Kidney (tissue), 14 donors: Measurements from ENCODE around the gene ROR1. TPM values are rescaled to one million over a fixed set of nuclear protein-coding genes. Genes with fewer than 3 reads are reported as not detected.

ENCODE experiments used
- DNase-seq, 5 donors: peaks; one replicate each; pipeline ENCODE4 v3.0.0-alpha.2; 2013 to 2020
- FAIRE-seq: peaks from 2 replicates; lab custom pipeline; 2012; peaks lifted over from hg19 to GRCh38; lab: Jason Lieb, UNC
- H3K27ac ChIP-seq, 2 donors: one replicate each; pipeline ENCODE4 v1.7.0; 2013; ENCODE audit warnings: low read depth in 2 of 2, low read length in 2 of 2, inconsistent platforms in 1 of 2
- H3K27me3 ChIP-seq: one replicate; pipeline ENCODE4 v1.7.1; 2013; ENCODE audit warnings: low read length, inconsistent platforms; ENCODE audit not compliant: control insufficient read depth, insufficient read depth
- H3K36me3 ChIP-seq, 3 donors: one replicate each; pipeline versions ENCODE4 v1.7.0 to v1.7.1; 2013; ENCODE audit warnings: low read length in 3 of 3, control low read depth in 1 of 3, inconsistent platforms in 1 of 3; ENCODE audit not compliant: insufficient read depth in 3 of 3, control insufficient read depth in 2 of 3
- H3K4me1 ChIP-seq, 3 donors: one replicate each; pipeline versions ENCODE4 v1.7.0 to v1.7.1; 2013; ENCODE audit warnings: low read length in 3 of 3, inconsistent platforms in 1 of 3, low read depth in 1 of 3; ENCODE audit not compliant: control insufficient read depth in 2 of 3, insufficient read depth in 2 of 3
- H3K4me3 ChIP-seq, 3 donors: one replicate each; pipeline versions ENCODE4 v1.7.0 to v1.8.1; 2013; ENCODE audit warnings: low read length in 3 of 3, control low read depth in 1 of 3, inconsistent platforms in 1 of 3
- H3K9ac ChIP-seq, 3 donors: one replicate each; pipeline versions ENCODE4 v1.7.0 to v1.7.1; 2013; ENCODE audit warnings: low read length in 3 of 3, control low read depth in 1 of 3, inconsistent platforms in 1 of 3
- H3K9me3 ChIP-seq, 3 donors: one replicate each; pipeline versions ENCODE4 v1.7.0 to v1.7.1; 2013; ENCODE audit warnings: low read length in 3 of 3, control low read depth in 1 of 3, inconsistent platforms in 1 of 3; ENCODE audit not compliant: control insufficient read depth in 2 of 3, insufficient read depth in 1 of 3
- CTCF ChIP-seq: IDR thresholded peaks from 3 replicates; pipeline ENCODE4 v1.5.1; 2012; ENCODE audit warnings: mild to moderate bottlenecking, moderate library complexity, borderline replicate concordance; ENCODE audit not compliant: insufficient read depth; ENCODE audit errors: extremely low read depth
- intact Hi-C: fragments of 100-400 bp; cut with DNase I; formaldehyde crosslinking; loops from one replicate; pipeline ENCODE4 v1.11.1; 2022
- polyA plus RNA-seq: library from polyadenylated mRNA; stranded (reverse); fragments of 350-450 nt; fragmentation: Illumina TruSeq; extraction: RNeasy Lipid Tissue Mini Kit (QIAGEN cat#74804); gene quantifications from one replicate; pipeline ENCODE4 v1.2.3, GENCODE V29; 2014; ENCODE audit warnings: low read depth, low replicate concordance; ENCODE audit not compliant: insufficient read depth
- total RNA-seq: library from RNA; stranded (reverse); fragmentation: NEBNext Ultra II Directional; extraction: Animal tissue kit (Norgen Biotek cat#: 25700); gene quantifications from one replicate; pipeline ENCODE4 v1.2.1, GENCODE V29; 2021
- donor health status: control.
- donor health status: control.
- donor health status: control.
- donor health status: control.
- donor health status: control.
- donor health status: DM: yes; HTN: yes; CAD: no.
- donor health status: Normal renal cell carcinoma (clear cell type).

The ROR1 gene
- total and polyA plus RNA-seq, 2 donors from 2014 or later, result 0.77 to 8.0 TPM

GRCh38 chr1:64025051-64025450 is 251.2 kb downstream of the ROR1 start:
- no peaks in the 10 kb centered on the region for H3K36me3 ChIP-seq
- no peak for TF ChIP-seq CTCF
- no peaks in the 10 kb centered on the region for H3K4me1 ChIP-seq
- DNase-seq, result no peak
- no peaks in the 10 kb centered on the region for H3K9me3 ChIP-seq
- intact Hi-C loops, result no loop called here
- no peak for FAIRE-seq
- H3K27ac ChIP-seq, result no peak overlapping the region
- no peak overlapping the region for H3K4me3 ChIP-seq
- no peaks in the 10 kb centered on the region for H3K27me3 ChIP-seq
- no peak overlapping the region for H3K9ac ChIP-seq

- intact Hi-C loops, result no loop called here
- Histone ChIP-seq H3K27ac (no peak overlapping the region), H3K9ac (no peak overlapping the region), H3K4me3 (no peak overlapping the region), H3K9me3 (no peaks in the 10 kb centered on the region), H3K36me3 (no peaks in the 10 kb centered on the region), H3K27me3 (no peaks in the 10 kb centered on the region), H3K4me1 (no peaks in the 10 kb centered on the region)
- FAIRE-seq, result no peak
- DNase-seq, result no peak
- no peak for TF ChIP-seq CTCF
Observed at GRCh38 chr1:64029037-64029436, 255.2 kb downstream of the ROR1 start.

- no peaks in the 10 kb centered on the region for H3K4me1 ChIP-seq
- intact Hi-C loops, result no loop called here
- no peak overlapping the region for H3K9ac ChIP-seq
- no peak for FAIRE-seq
- no peaks in the 10 kb centered on the region for H3K9me3 ChIP-seq
- no peak overlapping the region for H3K4me3 ChIP-seq
- TF ChIP-seq CTCF, result no peak
- H3K27ac ChIP-seq, result no peak overlapping the region
- DNase-seq, result peak in 2 of 5 donors; percentile 23 to 30
- H3K36me3 ChIP-seq, result no peaks in the 10 kb centered on the region
- H3K27me3 ChIP-seq, result no peaks in the 10 kb centered on the region
Observed at GRCh38 chr1:64030411-64030810, 256.6 kb downstream of the ROR1 start.

GRCh38 chr1:64031236-64031635 is 257.4 kb downstream of the ROR1 start:
- no peak overlapping the region for H3K27ac ChIP-seq
- intact Hi-C loops, result no loop called here
- no peak for FAIRE-seq
- no peak overlapping the region for H3K4me3 ChIP-seq
- no peaks in the 10 kb centered on the region for H3K36me3 ChIP-seq
- H3K27me3 ChIP-seq, result no peaks in the 10 kb centered on the region
- H3K4me1 ChIP-seq, result no peaks in the 10 kb centered on the region
- TF ChIP-seq CTCF, result no peak
- no peak for DNase-seq
- no peaks in the 10 kb centered on the region for H3K9me3 ChIP-seq
- H3K9ac ChIP-seq, result no peak overlapping the region
